SHP77 (cell line): ENCODE data around the gene DHRS1.

Experiments used
- DNase-seq, 2 experiments: peaks; one replicate each; lab custom pipeline; 2025; lab: John Stamatoyannopoulos, UW

The DHRS1 gene

GRCh38 chr14:24262821-24263733 is 36.5 kb downstream of the DHRS1 start, which contains the start of gene TGM1:
TSS of gene TGM1 (minus strand) at chr14:24263177. CDS start at chr14:24262352, 825 bp downstream.
- no peak for DNase-seq

- no peak for DNase-seq
Measured at GRCh38 chr14:24261969-24262327, 37.6 kb downstream of the DHRS1 start.

GRCh38 chr14:24261256-24261968 is 38.2 kb downstream of the DHRS1 start:
- no peak for DNase-seq

- DNase-seq, result no peak
Measured at GRCh38 chr14:24260780-24261157, 38.8 kb downstream of the DHRS1 start.

GRCh38 chr14:24260026-24260779 is 39.4 kb downstream of the DHRS1 start:
- no peak for DNase-seq

GRCh38 chr14:24259282-24260025 is 40.1 kb downstream of the DHRS1 start:
- no peak for DNase-seq

- no peak for DNase-seq
Measured at GRCh38 chr14:24258548-24259265, 40.9 kb downstream of the DHRS1 start.

GRCh38 chr14:24258119-24258518 is 41.5 kb downstream of the DHRS1 start:
- no peak for DNase-seq

GRCh38 chr14:24256960-24257359 is 42.6 kb downstream of the DHRS1 start:
- no peak for DNase-seq

GRCh38 chr14:24255931-24256711 is 43.5 kb downstream of the DHRS1 start:
- DNase-seq, result no peak

GRCh38 chr14:24255438-24255837 is 44.1 kb downstream of the DHRS1 start:
- no peak for DNase-seq

GRCh38 chr14:24254630-24255392 is 44.8 kb downstream of the DHRS1 start:
- DNase-seq, result no peak

GRCh38 chr14:24253936-24254335 is 45.6 kb downstream of the DHRS1 start:
- no peak for DNase-seq

GRCh38 chr14:24252289-24253124 is 47.1 kb downstream of the DHRS1 start:
- no peak for DNase-seq

GRCh38 chr14:24251880-24252288 is 47.7 kb downstream of the DHRS1 start:
- no peak for DNase-seq

- no peak for DNase-seq
Measured at GRCh38 chr14:24250354-24250753, 49.2 kb downstream of the DHRS1 start.

- DNase-seq, result no peak
Measured at GRCh38 chr14:24249230-24250021, 50.2 kb downstream of the DHRS1 start.

GRCh38 chr14:24247422-24247821 is 52.2 kb downstream of the DHRS1 start:
- no peak for DNase-seq
